ENCODE data around the gene TESK2. TPM values are rescaled to one million over a fixed set of nuclear protein-coding genes. Genes with fewer than 3 reads are reported as not detected.

Gene TESK2
- total and polyA plus RNA-seq, 2 of the 13 experiments (the other 11 are each of a cell fraction or from before 2014, with no cell fraction given) = 5.5 to 9.6 TPM

GRCh38 chr1:45326627-45327623, 164.0 kb downstream of the TESK2 start, which contains the start of gene HPDL:
Gene HPDL, plus strand, starts transcription at chr1:45326895. Its CDS starts 254 bp downstream, at chr1:45327149.
- 97% methylated on average over 77 of the region's 96 CpGs for WGBS (ENCODE audit: low lambda C conversion rate)
- POLR2A ChIA-PET = interaction anchor here (2.4 kb wide), 1 partner anchor 13 kb away, joined by 13 read pairs; the partner anchor contains the start of genes MUTYH and TOE1
- no peak within 1 kb of the TSS for H3K27ac ChIP-seq (ENCODE audit: extremely low read length, insufficient read depth, low read length)
- no peaks in the 10 kb centered on the region; the same call in 1 of the 2 replicates for H3K4me1 ChIP-seq (ENCODE audit: insufficient read depth, low read length)
- no peak for TF ChIP-seq ZNF660 (CRISPR knock-in tag; IDR thresholded peaks at IDR 0.05; ENCODE audit: borderline replicate concordance, low read depth)
- TF ChIP-seq ZHX1 (CRISPR knock-in tag; IDR thresholded peaks at IDR 0.05; ENCODE audit: low read depth) = 0 out of 2 replicates have a peak, but pooled peaks have one; percentile 7
- no peak for TF ChIP-seq ZNF670 (CRISPR knock-in tag; IDR thresholded peaks at IDR 0.05; ENCODE audit: borderline replicate concordance)
- TF ChIP-seq ZFP1 (CRISPR knock-in tag; IDR thresholded peaks at IDR 0.05) = no peak
- no peak for TF ChIP-seq TCF7L2 (IDR thresholded peaks at IDR 0.05; ENCODE audit: low read depth, low read length)
- peak; percentile 55; the same call in 1 of the 2 replicates for TF ChIP-seq RBFOX2 (IDR thresholded peaks at IDR 0.05; ENCODE audit: low read depth, low read length)
- peak; percentile 78 for TF ChIP-seq AGO2 (optimal IDR thresholded peaks at IDR 0.05; ENCODE audit: low read depth, low read length)
- no peak for TF ChIP-seq ZNF343 (CRISPR knock-in tag; IDR thresholded peaks at IDR 0.05)
- TF ChIP-seq RARG (CRISPR knock-in tag; IDR thresholded peaks at IDR 0.05; ENCODE audit: low read depth) = no peak
- 0 out of 2 replicates have a peak, but pooled peaks have one; percentile 33 for TF ChIP-seq PCBP1 (IDR thresholded peaks at IDR 0.05; ENCODE audit: borderline replicate concordance, low read depth, low read length)
- no peak within 1 kb of the TSS for H3K9ac ChIP-seq (ENCODE audit: insufficient read depth, low read depth, low read length)
- H3K27me3 ChIP-seq (ENCODE audit: control insufficient read depth in 1 of 2, insufficient read depth in 2 of 2, low read length in 2 of 2) = no peaks in the 10 kb centered on the region
- CTCF ChIA-PET (ENCODE audit: low intra/inter-chr PET ratio, low total read pairs) = no interaction called here
- no peak within 1 kb of the TSS for H3K4me3 ChIP-seq (replicated peaks in 1 of 3; ENCODE audit: insufficient read depth in 1 of 3, low read depth in 2 of 3, low read length in 3 of 3)
- H4K20me1 ChIP-seq (ENCODE audit: insufficient read depth, low read length) = no peaks in the 10 kb centered on the region
- FAIRE-seq (no peak), DNase-seq (ENCODE audit: low spot score) (no peak), ATAC-seq (no peak)
- H2AFZ ChIP-seq (ENCODE audit: low read length) = no peak within 1 kb of the TSS
- intact Hi-C loops (cut with micrococcal nuclease; ENCODE audit: unreplicated experiment) (no loop called here), in situ Hi-C loops (cut with HindIII; ENCODE audit: extremely low pct_ligation_motif_present, low pct_unique_long_range_greater_than_20kb) (no loop called here)
- no peaks in the 10 kb centered on the region for H3K9me3 ChIP-seq (ENCODE audit: low read length)
- H3K4me2 ChIP-seq (ENCODE audit: low read depth, low read length) = no peak within 1 kb of the TSS
- BruUV-seq (replicated peaks) = no TSS peak
- H3K79me2 ChIP-seq (ENCODE audit: insufficient read depth, low read length) = no peaks in the 10 kb centered on the region
- H3K36me3 ChIP-seq (replicated peaks in 1 of 2; ENCODE audit: control insufficient read depth in 1 of 2, insufficient read depth in 2 of 2, low read length in 2 of 2) = peaks cover under 1 to 22% of the 10 kb centered on the region in 2 experiments; a peak in 4 of 5 replicates
